A673 (cell line): ENCODE measurements around the gene SYNRG. TPM values are rescaled to one million over a fixed set of nuclear protein-coding genes. Genes with fewer than 3 reads are reported as not detected.

Experiments used
- BruUV-seq: library from RNA; stranded (reverse); fragments of 400-500 nt; replicated peaks from 2 replicates; lab custom pipeline; 2021; lab: Mats Ljungman, UMichigan
- CTCF ChIA-PET: fragments of 300-600 bp; sonication (Branson Sonifier 250); formaldehyde crosslinking; loops from one replicate; lab custom pipeline; 2022; ENCODE audit warnings: antibody characterized with exemption; lab: Charles Lee
- POLR2A ChIA-PET: fragments of 300-600 bp; sonication (Branson Sonifier 250); formaldehyde crosslinking; loops from one replicate; lab custom pipeline; 2022; ENCODE audit warnings: antibody characterized with exemption; ENCODE audit not compliant: low non-redundant PET; lab: Charles Lee
- DNase-seq: peaks from one replicate; pipeline ENCODE4 v3.0.0-alpha.2; 2015; ENCODE audit warnings: low spot score
- H3K27ac ChIP-seq: fragments of 200-600 bp; sonication (generic); 2 replicates; pipeline ENCODE4 v1.5.1; 2016; ENCODE audit warnings: mixed run types, low read depth, mild to moderate bottlenecking, mixed read lengths, antibody characterized with exemption, low read length; ENCODE audit not compliant: poor library complexity, severe bottlenecking
- H3K27me3 ChIP-seq: fragments of 200-600 bp; sonication (generic); replicated peaks from 2 replicates; pipeline ENCODE4 v1.6.1; 2017; ENCODE audit warnings: mixed run types, low read depth, mild to moderate bottlenecking, mixed read lengths, antibody characterized with exemption, low read length; ENCODE audit not compliant: insufficient read depth, poor library complexity
- H3K36me3 ChIP-seq: fragments of 200-600 bp; sonication (generic); 2 replicates; pipeline ENCODE4 v1.6.1; 2016; ENCODE audit warnings: mixed run types, mild to moderate bottlenecking, mixed read lengths, antibody characterized with exemption, low read length; ENCODE audit not compliant: insufficient read depth, poor library complexity, severe bottlenecking
- H3K4me1 ChIP-seq: fragments of 200-600 bp; sonication (generic); 2 replicates; pipeline ENCODE4 v1.6.1; 2017; ENCODE audit warnings: mixed run types, mild to moderate bottlenecking, mixed read lengths, antibody characterized with exemption, low read length; ENCODE audit not compliant: insufficient read depth, poor library complexity, severe bottlenecking
- H3K4me3 ChIP-seq: fragments of 200-600 bp; sonication (generic); 2 replicates; pipeline ENCODE4 v1.5.1; 2016; ENCODE audit warnings: low read depth, mixed run types, mild to moderate bottlenecking, mixed read lengths, low read length; ENCODE audit not compliant: poor library complexity, severe bottlenecking
- H3K9me3 ChIP-seq: fragments of 200-600 bp; sonication (generic); 2 replicates; pipeline ENCODE4 v1.6.1; 2016; ENCODE audit warnings: mixed run types, low read depth, mild to moderate bottlenecking, mixed read lengths, antibody characterized with exemption, low read length; ENCODE audit not compliant: poor library complexity, severe bottlenecking
- CTCF ChIP-seq: fragments of 300-800, 200-600 bp; sonication (generic); conservative IDR thresholded peaks from 2 replicates; pipeline ENCODE4 v1.5.1; 2017; ENCODE audit warnings: low read depth, mild to moderate bottlenecking, antibody characterized with exemption, low read length, moderate library complexity, mixed read lengths
- EZH2 ChIP-seq: fragments of 200-600 bp; sonication (generic); IDR thresholded peaks from 2 replicates; pipeline ENCODE4 v1.6.1; 2017; ENCODE audit warnings: borderline replicate concordance, low read depth, mild to moderate bottlenecking, mixed read lengths, antibody characterized with exemption, low read length; ENCODE audit not compliant: poor library complexity, severe bottlenecking
- intact Hi-C: fragments of 100-400 bp; cut with micrococcal nuclease; formaldehyde crosslinking; loops from one replicate; pipeline ENCODE4 v1.10.0; 2022; ENCODE audit not compliant: unreplicated experiment
- total RNA-seq: library from RNA; stranded (reverse); gene quantifications from 2 replicates; pipeline ENCODE4 v1.2.3, GENCODE V29; 2021

The SYNRG gene
- total RNA-seq, 1 experiment from 2014 or later: 22.5 TPM

- DNase-seq: no peak
These were observed 78.8 kb downstream of the SYNRG start for GRCh38 chr17:37530420-37530819.

GRCh38 chr17:37527249-37527851 is 81.9 kb downstream of the SYNRG start:
- BruUV-seq: no TSS peak
- intact Hi-C loops: loop anchor here (10.0 kb wide), 1 partner anchor 287 kb away; no protein-coding TSS in a partner anchor
- TF ChIP-seq CTCF (peak; percentile 59), EZH2 (no peak)
- no peaks in the 10 kb centered on the region for H3K27me3 ChIP-seq
- POLR2A ChIA-PET: no interaction called here
- CTCF ChIA-PET: interaction anchor here (1.4 kb wide), 1 partner anchor 289 kb away, joined by 3 read pairs; no protein-coding TSS in a partner anchor
- H3K36me3 ChIP-seq: no peaks in the 10 kb centered on the region
- peak; percentile 39 for DNase-seq
- no peaks in the 10 kb centered on the region for H3K4me1 ChIP-seq
- H3K4me3 ChIP-seq: no peak overlapping the region
- H3K27ac ChIP-seq: no peak overlapping the region
- H3K9me3 ChIP-seq: no peaks in the 10 kb centered on the region

More at GRCh38 chr17:37530420-37530819, 78.8 kb downstream of the SYNRG start:
- intact Hi-C loops: no loop called here
- TF ChIP-seq CTCF (no peak), EZH2 (no peak)
- H3K9me3 ChIP-seq: no peaks in the 10 kb centered on the region
- H3K4me1 ChIP-seq: no peaks in the 10 kb centered on the region
- H3K27me3 ChIP-seq: no peaks in the 10 kb centered on the region
- ChIA-PET CTCF (no interaction called here), POLR2A (no interaction called here)
- H3K27ac ChIP-seq: no peak overlapping the region
- H3K36me3 ChIP-seq: no peaks in the 10 kb centered on the region
- H3K4me3 ChIP-seq: no peak overlapping the region
- BruUV-seq: no TSS peak

- POLR2A ChIA-PET: no interaction called here
- TF ChIP-seq CTCF (no peak), EZH2 (no peak)
- H3K36me3 ChIP-seq: no peaks in the 10 kb centered on the region
- DNase-seq: no peak
- BruUV-seq: no TSS peak
- CTCF ChIA-PET: no interaction called here
- H3K4me3 ChIP-seq: no peak overlapping the region
- H3K9me3 ChIP-seq: no peaks in the 10 kb centered on the region
- no peaks in the 10 kb centered on the region for H3K27me3 ChIP-seq
- no peaks in the 10 kb centered on the region for H3K4me1 ChIP-seq
- no peak overlapping the region for H3K27ac ChIP-seq
- intact Hi-C loops: loop anchor here (10.0 kb wide), 1 partner anchor 291 kb away; no protein-coding TSS in a partner anchor
These were observed 85.5 kb downstream of the SYNRG start for GRCh38 chr17:37523715-37524219.
